Left forelimb (tissue), 1 donor: ENCODE measurements around the gene SIGLEC11.
"Not testable (repeated sequence)": the region's sequence is repeated elsewhere in the genome, so short reads cannot be mapped to it uniquely, and the experiment has no call there.

ENCODE experiments used
- DNase-seq: peaks from one replicate; pipeline ENCODE4 v3.0.0-alpha.2; 2018; ENCODE audit warnings: low spot score

Gene SIGLEC11

DNA sequence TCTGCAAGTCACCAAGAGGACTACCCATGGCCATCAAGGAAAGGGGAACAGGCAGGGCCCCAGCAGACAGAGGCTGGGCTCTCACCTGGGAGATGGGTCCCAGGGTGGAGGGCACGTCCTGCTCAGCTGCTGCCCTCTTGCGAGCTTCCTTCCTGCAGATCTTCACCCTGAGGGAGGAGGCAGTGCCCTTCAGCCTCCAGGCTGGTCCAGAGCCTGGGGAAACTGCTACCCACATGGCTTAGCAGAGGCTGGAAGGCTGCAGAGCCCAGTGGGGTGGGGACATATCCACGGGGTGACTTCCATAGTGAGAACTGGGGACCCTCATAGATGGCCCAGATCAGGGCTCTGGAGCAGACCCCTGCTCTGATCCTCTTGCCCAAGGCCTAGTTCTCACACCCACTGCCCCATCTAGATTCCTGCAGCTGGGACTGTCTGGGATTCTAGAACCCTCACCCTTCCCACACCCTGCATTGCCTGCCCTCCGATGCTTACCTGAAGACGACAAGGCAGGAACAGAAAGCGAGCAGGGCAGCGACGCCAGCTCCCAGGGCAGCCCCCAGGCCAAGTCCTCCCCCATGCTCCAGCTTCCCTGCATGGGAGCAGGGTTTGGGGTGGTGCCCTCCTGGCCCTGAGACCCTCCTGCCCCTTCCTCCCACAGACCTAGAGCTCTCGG is 9.0 kb downstream of the SIGLEC11 start:
- peak; percentile 37 for DNase-seq

DNA sequence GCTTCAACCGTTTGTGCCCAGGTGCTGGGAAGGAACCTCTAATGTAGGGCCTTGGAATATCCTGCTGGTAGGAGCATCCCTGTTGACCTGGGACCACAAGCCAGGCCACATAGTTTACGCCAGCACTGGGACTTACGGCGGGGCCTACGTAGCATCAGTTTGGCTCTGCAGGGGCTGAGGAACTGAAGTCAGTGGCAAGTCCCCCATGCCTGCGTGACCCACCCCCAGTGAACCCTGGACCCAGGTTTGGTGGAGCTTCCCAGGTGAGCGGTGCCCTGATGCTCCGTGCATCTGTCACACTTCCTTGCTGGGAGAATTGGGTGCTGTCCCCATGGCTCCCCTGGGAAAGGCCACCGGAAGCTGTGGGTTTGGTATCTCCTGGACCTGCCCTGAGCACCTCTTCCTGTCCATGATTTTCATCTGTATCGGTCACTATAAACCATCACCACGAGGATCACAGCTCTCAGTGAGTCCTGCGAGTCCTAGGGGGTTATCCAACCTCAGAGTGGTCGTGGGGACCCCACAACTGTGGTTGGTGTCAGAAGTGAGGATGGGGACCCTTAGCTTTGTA is 9.9 kb downstream of the SIGLEC11 start:
- DNase-seq: no peak

DNA sequence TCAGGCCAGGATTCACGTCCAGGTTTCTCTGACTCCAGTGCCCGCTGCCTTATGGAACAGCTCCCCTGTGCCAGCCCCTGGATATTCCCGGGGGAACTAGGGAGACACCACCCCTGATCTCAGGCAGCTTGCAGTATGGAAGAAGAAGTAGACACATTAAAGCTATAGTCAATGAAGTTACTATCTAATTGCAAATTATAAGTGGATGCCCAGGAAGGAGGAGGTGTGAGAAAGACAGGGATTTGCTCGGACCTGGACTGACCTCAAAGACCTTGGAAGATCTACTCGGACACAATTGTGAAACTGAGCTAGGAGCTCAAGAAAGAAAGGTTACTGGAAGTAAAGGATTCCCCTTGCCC is 10.4 kb downstream of the SIGLEC11 start:
- no peak for DNase-seq

DNA sequence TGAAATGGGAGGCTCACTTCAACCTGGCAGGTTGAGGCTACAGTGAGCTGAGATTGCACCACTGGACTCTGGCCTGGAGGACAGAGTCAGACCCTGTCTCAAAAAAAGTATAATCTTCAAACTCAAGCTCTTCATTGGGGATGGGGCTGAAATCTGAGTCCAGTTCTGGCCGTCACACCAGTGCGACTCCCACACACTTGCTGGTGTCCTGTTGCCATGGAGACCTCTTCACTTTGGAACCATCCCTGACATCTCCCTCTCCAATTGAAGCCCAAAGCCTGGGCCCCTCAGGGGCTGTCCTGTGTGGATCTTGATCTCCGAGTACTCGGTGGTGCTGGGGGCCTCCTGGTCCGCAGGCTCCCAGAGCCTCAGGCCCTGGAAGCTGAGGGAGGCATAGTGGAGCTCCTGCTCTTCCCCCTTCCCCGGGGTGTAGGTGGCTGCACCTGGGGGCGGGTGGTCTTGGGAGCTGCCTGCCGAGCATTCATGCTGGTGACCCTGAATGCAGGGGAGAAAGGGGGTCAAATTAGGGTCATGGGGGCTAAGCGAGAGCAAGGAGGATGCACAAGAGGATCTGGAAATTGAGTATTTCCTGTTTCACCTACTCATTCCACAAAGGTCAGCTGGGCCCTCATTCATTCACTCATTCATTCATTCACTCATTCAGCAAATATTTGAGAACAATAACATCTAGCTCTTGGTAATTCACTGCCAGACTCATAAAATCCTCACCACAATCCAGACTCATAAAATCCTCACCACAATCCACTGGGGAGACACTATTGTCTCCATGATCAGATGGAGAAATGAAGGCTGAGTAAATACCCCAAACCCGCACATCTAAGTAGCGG is 11.0 kb downstream of the SIGLEC11 start:
- no peak for DNase-seq

DNA sequence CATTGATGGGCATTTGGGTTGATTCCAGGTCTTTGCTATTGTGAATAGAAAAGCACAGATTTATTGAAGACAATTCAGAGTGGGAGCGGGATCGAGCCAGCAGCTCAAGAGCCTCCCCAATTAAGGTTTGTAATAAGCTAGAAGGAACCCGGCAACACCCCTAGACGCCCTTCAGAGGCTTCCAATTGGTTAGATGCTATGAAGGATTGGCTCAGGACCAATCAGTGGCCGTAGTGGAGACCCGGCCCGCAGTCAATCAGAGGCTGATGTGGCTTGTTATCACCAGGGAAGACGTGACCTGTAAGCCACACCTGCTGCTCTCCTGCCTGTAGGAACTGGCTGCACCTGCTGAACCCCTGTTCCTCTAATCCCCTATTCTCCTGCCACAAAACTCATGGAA is 14.6 kb downstream of the SIGLEC11 start:
- no peak for DNase-seq

DNA sequence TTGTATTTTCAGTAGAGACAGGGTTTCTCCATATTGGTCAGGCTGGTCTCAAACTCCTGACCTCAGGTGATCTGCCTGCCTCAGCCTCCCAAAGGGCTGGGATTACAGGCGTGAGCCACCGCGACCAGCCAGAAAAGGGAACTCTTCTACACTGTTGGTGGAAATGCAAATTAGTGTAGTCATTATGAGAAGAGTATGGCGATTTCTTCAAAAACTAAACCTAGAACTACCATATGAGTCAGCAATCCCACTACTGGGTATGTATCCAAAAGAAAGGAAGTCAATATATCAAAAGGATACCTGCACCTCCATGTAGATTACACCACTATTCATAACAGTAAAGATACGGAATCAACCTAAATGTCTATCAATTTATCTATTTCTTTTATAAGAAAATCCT is 16.4 kb downstream of the SIGLEC11 start:
- not testable (repeated sequence) for DNase-seq

DNA sequence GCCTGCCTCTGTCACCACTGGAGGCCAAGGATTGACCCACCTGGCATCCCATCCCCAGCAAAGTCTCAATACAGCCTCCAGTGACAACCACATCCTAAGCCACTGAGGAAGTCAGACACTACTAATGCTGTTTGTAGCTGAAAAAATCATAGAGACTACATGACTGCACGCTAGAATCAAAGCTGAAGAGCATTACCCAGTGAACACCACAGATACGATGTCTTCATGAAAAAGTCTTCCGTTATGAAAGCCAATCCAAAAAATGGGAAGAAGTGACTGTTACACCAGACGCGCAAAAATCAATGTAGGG is 20.5 kb downstream of the SIGLEC11 start:
- DNase-seq: no peak

DNA sequence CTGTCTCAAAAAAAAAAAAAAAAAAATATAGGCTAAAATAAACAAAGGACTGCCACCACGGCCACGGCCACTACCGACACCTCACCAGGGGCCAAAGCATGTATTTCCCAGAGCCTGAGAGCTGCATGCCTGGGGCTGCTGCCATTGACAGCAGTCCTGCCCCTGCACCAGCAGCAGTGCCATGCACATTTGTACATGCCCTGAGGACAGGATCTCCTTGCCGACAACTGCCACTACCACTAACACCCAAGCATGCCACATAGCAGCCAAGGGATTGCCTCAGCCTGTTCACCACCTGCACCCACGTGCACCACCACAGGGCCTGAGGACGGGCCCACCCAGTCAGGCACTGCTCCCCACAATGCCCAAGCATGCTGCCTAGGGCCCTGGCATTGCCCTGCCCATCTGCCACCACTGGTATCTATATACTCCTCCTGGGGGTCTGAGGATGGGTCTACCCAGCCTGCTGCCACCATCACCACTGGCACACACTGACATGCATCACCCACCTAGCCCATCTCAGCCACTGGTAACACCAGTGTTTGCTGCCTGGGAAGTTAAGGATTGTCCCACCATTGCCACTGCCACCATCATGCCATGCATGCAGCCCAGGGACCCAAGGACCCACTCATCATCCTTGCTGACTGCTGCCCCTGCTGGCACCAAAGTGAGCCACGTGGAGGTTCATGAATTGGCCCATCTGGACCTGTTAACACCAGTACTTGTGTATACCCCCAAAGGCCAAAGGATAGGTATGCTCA is 21.1 kb downstream of the SIGLEC11 start:
- DNase-seq: no peak

DNA sequence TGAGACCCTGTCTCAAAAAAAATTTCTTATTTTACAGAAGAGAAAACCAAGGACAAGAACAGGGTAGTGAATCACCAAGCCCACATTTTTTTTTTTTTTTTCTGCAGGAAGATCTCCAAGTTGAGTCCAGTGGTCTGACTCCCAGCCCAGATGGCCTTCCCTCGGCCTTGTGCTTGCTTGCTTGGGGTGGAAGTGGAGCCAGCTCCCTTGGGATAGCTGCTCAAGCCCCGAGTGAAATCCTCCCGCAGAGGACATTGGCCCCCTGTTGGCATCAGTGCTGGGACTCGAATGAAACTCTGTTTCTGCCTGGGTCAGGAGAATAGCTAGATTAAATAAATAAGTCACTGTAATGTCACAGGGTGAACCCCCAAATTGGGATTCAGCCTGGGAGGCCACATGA is 22.3 kb downstream of the SIGLEC11 start:
- DNase-seq: no peak

DNA sequence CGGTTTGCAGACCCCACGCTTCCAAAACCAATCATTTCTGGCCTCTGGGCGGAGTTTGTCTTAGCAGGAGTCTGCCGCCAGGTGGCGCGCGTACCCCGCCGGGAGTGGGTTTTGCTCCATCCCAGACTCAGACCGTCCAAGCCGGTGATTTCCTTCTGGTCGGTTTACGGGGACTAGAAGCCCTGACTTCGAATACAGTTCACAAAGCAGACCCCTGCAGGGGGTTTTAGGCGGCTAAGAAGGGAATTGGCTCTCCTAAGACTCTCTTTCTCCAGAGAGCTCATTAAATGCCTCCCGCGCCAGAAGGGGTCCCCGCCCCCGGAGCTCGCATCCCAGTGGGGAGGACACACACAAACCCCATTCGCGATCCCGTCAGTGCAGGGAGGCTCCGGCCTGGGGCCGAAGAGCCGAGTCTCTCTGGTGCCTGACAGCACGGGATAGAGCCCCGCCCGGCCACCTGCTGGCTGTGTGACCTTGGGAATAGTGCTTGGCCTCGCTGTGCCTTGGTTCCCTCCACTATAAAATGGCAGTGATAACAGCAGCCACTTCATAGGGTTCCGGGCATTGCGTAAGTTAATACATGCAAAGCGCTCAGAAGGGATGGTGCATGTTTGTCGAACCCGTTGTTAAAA is 23.1 kb downstream of the SIGLEC11 start:
- peak; percentile 88 for DNase-seq

DNA sequence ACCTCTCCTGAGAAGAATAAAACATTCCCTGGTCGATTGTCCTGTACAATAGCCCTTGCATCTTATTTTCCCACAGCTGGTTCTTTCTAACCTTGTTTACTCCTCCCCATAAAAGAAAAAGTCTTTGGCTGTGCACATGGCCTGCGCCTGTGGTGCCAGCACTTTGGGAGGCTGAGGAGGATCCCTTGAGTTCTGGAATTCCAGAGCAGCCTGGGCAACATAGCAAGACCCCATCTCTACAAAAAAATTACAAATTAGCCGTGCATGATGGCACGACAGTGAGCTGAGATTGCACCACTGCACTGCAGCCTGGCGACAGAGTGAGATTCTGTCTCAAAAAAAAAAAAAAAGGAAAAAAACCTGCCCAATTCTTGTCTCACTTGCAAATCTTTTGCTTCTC is 24.4 kb downstream of the SIGLEC11 start:
- no peak for DNase-seq

DNA sequence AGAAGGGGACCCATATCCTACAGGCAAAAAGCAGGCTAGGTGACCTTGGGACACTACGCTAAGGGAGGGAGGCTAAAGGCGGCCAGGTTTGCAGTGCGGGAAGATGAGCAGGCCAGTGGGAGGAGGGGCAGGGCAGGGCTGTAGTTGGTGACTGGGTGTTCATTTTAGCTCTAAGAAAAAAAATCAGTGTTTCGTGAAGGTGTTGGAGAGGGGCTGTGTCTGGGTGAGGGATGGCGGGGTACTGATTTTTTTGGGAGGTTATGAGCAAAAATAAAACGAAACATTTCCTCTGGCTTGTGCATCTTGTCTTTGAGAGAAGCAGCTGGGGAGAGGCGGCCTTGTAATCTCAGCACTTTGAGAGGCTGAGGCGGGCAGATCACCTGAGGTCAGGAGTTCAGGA is 27.3 kb downstream of the SIGLEC11 start:
- no peak for DNase-seq

DNA sequence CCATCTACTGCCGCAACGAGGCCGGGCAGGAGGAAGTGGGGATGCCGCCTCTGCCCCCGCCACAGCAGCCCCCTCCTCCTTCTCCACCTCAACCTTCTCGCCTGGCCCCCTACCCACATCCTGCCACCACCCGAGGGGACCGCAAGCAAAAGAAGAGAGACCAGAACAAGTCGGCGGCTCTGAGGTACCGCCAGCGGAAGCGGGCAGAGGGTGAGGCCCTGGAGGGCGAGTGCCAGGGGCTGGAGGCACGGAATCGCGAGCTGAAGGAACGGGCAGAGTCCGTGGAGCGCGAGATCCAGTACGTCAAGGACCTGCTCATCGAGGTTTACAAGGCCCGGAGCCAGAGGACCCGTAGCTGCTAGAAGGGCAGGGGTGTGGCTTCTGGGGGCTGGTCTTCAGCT is 28.2 kb downstream of the SIGLEC11 start:
- no peak for DNase-seq

DNA sequence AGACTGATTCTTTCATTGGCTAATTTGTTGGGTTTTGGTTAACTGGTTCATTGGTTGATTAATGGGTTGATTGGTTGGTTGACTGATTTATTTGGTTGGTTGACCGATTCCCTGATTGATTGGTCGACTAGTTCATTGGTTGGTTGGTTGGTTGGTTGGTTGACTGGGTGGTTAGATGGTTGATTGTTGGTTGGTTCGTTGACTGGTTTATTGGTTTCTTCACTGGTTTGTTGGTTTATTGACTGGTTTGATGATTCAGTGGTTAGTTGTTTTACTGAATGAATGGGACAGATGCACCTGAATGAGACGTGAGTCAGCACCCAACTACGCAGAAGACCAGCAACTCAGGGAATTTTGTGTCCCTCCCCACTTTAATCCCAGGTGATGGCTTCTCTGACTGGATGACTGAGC is 28.9 kb downstream of the SIGLEC11 start:
- no peak for DNase-seq

DNA sequence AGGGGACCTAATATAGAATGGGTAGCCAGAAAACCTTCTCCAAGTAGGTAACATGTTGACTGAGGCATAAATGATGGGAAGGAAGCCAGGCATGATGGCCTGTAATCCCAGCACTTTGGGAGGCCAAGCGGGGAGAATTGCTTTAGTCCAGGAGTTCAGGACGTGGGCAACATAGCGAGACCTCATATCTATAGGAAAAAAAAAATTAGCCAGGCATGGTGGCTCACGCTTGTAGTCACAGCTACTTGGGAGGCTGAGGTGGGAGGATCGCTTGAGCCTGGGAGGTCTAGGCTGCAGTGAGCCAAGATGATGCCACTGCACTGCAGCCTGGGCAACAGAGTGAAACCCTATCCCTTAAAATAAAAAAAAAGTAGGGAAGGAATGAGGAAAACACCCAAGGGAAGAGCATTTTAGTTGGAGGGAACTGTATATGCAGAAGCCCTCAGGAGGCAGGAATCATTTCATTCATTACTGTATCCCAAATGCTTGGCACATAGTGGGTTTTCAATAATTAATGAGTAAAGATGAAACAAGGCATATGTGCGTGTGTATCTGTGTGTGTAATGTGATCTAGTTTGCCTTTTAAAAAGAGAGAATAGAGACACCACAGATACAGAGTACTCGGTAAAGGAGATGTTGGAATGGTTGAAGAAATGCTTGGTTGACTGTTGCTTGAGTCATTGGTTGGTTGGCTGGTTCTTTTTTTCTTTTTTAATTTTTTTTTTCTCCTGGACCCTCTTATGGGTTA is 29.5 kb downstream of the SIGLEC11 start:
- no peak for DNase-seq

DNA sequence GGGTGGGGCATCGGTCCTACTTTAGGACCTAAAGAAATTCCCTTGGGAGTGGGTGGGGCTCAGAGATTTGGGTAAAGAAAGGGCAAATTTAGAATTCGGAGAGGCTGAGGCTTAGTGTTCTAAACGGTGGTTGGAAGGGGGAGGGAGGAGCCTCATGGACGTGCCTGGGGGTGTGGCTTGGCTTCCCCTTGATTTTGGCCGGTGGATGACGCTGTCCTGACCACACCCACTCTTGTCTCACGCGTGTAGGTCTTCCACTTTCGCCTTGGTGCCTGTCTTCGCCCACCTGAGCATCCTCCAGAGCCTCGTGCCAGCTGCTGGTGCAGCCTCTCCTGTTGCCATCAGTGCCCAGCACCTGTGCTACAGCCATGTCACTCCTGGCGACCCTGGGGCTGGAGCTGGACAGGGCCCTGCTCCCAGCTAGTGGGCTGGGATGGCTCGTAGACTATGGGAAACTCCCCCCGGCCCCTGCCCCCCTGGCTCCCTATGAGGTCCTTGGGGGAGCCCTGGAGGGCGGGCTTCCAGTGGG is 30.4 kb downstream of the SIGLEC11 start:
- no peak for DNase-seq

DNA sequence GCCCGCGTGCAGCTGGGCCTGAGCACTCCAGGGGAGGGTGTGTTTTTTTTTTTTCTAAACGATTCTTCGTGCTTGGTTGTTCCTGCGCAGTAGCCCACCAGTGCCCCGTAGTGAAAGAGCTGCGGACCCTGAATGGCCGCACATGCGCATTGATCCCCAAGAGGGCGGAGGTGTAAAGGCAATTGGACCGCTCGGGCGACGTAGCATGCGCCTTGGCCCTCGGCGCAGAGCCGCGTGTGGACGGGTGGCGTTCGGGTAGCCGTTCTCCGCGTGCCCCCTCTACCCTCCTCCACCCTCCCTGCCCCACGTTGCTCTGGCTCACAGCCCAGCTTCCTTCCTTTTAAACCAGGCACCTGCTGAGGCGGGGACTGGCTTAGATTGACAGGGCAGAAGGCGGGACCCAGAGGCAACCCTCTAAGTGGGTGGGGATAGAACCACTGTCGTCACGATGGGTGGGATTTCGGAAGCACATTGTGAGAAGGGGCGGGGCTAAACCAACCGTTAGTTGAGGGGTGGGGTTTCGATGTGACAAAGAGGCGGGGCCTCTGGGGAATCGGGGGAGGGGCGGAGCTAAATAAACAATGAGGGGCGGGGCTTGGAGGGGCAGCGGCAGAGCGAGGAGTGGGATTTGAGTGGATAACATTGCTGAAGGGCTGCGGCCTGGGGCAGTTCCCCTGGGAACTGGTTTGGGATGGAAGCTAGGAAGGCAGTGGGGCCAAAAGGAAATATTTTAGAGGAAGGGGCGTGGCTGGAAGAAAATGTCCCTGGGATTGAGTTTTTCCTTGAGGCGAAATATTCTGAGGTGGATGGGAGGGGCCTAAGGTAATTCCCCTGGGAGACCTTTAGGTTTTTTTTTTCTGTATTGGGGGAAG is 31.1 kb downstream of the SIGLEC11 start:
- peak; percentile 94 for DNase-seq

DNA sequence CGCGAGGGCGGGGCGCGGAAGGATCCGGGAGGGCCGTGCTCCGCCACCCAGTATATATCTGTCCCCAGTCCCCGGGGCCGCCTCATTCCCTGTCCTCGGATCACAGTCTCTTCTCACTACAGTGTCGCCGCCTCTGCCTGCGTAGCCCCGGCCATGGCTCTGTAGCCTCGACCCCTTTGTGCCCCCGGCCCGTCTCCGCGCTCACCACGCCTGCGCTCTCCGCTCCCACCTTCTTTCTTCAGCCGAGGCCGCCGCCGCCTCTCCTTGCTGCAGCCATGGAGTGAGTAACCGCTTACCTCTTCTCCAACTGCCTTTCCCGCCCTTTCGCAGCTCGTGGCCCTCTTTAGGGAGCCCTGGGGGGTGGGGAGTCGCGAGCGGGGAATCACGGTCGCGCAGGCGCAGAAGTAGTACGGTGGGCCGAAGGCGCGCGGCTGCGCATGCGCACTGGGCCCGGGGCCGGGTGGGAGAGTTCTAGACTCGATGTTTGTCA is 31.8 kb downstream of the SIGLEC11 start, which contains the start of the genes ATF5 and NUP62:
ATF5 (plus strand) TSS at position 85 of the 490 bp plus-strand sequence. CDS start 1,646 bp downstream, outside the sequence.
NUP62 (minus strand) TSS at position 384 of the 490 bp plus-strand sequence. CDS start 19,697 bp downstream, outside the sequence.
- peak; percentile 96 for DNase-seq

DNA sequence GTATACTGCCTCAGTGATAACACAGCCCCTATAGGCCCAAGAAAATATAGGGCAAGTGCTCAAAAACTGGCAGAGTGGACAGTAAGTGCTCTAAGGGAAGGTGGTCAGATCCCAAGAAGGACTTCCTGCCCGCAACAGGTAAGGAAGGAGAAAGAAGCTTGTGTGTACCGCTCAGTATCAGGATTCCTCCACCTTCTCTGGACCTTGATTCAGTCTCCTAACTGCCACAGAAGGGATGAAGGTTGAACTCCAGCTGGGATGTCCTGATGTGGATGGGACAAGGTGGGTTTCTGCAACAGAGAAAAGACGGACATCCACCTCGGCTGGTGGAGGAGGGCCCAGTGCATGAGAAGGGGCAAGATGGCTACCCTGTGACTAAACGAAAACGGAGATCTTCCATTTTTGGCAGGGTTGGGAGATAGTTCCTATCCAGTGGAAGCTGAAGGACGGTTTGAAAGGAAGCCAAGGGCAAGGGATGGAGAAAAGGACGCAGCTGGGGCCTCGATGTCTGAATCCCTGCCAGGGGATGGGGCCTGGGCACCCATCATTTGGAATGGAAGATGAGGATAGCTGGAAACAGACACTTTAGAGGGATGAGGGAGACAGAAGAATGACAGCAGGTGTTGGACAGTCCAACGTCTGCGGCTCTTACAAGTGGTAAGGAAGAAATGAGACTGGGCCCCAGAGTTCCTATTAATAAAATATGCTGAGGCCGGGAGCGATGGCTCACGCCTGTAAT is 33.3 kb downstream of the SIGLEC11 start:
- no peak for DNase-seq
